Endothelial cell of umbilical vein (primary cell): ENCODE data around the gene BMPR2.

Experiments
- EZH2 ChIP-seq: IDR thresholded peaks from 2 replicates; pipeline ENCODE4 v1.6.1; 2012; ENCODE audit warnings: borderline replicate concordance, low read depth, mild to moderate bottlenecking, moderate library complexity, low read length, inconsistent platforms; ENCODE audit not compliant: severe bottlenecking
- POLR2A ChIP-seq: IDR thresholded peaks from 2 replicates; pipeline ENCODE4 v1.6.1; 2012; ENCODE audit warnings: low read depth, mild to moderate bottlenecking, control low read depth, low read length
- TF ChIP-seq, protein P1 (sequence below), 2 donors: IDR thresholded peaks; 1 replicate in 1 of 2; 2 replicates in 1 of 2; pipeline ENCODE4 v1.5.1; 2011; ENCODE audit warnings: low read length in 2 of 2, mild to moderate bottlenecking in 2 of 2, moderate library complexity in 2 of 2, control low read depth in 1 of 2, inconsistent platforms in 1 of 2, low read depth in 1 of 2; ENCODE audit not compliant: insufficient read depth in 1 of 2; ENCODE audit errors: extremely low read depth in 1 of 2

DNA sequence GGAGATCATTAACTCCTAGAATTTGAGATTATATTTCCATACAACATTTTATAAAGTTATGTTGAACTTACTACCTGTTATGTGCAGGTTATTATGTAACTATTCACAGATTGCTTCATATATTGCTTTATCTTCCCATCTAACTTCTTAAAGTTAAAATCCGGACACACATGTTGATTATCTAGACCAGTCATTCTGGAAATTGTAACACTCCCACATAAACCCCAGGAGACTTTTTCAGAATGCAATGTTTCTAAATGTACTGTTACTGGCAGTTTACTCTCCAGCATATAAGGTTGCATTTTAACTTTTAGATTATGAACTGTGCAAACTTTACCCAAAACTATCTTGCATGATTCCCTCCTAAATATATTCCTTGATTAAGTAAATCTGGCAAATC is 188.1 kb downstream of the BMPR2 start:
- TF ChIP-seq, protein P1, sequence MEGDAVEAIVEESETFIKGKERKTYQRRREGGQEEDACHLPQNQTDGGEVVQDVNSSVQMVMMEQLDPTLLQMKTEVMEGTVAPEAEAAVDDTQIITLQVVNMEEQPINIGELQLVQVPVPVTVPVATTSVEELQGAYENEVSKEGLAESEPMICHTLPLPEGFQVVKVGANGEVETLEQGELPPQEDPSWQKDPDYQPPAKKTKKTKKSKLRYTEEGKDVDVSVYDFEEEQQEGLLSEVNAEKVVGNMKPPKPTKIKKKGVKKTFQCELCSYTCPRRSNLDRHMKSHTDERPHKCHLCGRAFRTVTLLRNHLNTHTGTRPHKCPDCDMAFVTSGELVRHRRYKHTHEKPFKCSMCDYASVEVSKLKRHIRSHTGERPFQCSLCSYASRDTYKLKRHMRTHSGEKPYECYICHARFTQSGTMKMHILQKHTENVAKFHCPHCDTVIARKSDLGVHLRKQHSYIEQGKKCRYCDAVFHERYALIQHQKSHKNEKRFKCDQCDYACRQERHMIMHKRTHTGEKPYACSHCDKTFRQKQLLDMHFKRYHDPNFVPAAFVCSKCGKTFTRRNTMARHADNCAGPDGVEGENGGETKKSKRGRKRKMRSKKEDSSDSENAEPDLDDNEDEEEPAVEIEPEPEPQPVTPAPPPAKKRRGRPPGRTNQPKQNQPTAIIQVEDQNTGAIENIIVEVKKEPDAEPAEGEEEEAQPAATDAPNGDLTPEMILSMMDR (IDR thresholded peaks at IDR 0.05; ENCODE audit: extremely low read depth in 1 of 2, insufficient read depth in 1 of 2, low read depth in 1 of 2, low read length in 2 of 2): no peak
- no peak for TF ChIP-seq POLR2A
- no peak for TF ChIP-seq EZH2
